Measurements from ENCODE around the gene PHTF2. TPM values are rescaled to one million over a fixed set of nuclear protein-coding genes. Genes with fewer than 3 reads are reported as not detected.

Gene PHTF2
- polyA plus RNA-seq, 1 donor (not counting 4 experiments of a cell fraction or from before 2014, with no cell fraction given) = 24.1 TPM

DNA sequence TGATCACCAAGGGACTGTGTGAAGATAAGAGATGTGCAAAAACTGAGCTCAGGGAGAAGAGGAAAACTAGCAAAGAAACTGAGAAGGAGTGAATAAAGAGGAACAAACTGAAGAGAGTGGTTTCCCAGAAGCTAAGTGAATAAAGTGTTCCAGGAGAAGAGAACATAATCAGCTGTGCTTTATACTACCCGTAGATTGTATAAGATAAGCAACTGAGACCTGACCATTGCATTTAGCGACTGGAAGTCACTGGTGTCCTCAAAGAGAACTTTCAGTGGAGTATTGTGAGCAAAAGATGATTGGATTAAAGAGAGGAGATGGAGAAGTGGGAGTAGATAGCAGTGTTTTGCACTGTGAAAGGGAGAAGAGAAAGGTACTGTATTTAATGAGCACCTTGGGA is 14.6 kb downstream of the PHTF2 start:
- Histone ChIP-seq H3K4me2 (ENCODE audit: control insufficient read depth, extremely low read depth, insufficient read depth, low read depth, low read length) (no peak overlapping the region), H3K9ac (ENCODE audit: control insufficient read depth, extremely low read depth, insufficient read depth, low read length) (no peak overlapping the region), H3K4me3 (ENCODE audit: control insufficient read depth in 2 of 3, extremely low read depth in 1 of 3, insufficient read depth in 2 of 3, low read depth in 1 of 3, low read length in 3 of 3) (no peak overlapping the region), H3K9me1 (ENCODE audit: control insufficient read depth, extremely low read depth, insufficient read depth, low read length) (no peaks in the 10 kb centered on the region), H4K20me1 (ENCODE audit: control insufficient read depth, extremely low read depth, insufficient read depth, low read length) (no peaks in the 10 kb centered on the region), H3K9me3 (ENCODE audit: control insufficient read depth, low read depth, low read length) (no peaks in the 10 kb centered on the region), H3K27me3 (ENCODE audit: control insufficient read depth, extremely low read depth, insufficient read depth, low read length) (no peaks in the 10 kb centered on the region), H2AFZ (ENCODE audit: control insufficient read depth, low read length) (no peak overlapping the region), H3K4me1 (ENCODE audit: control insufficient read depth, extremely low read depth, insufficient read depth, low read length) (peaks cover 10% of the 10 kb centered on the region), H3K36me3 (ENCODE audit: control insufficient read depth in 2 of 2, extremely low read depth in 1 of 2, insufficient read depth in 2 of 2, low read length in 2 of 2) (no peaks in the 10 kb centered on the region), H3K27ac (ENCODE audit: control insufficient read depth, insufficient read depth, low read length) (no peak overlapping the region), H3K79me2 (ENCODE audit: control insufficient read depth, insufficient read depth, low read length) (peaks cover 15% of the 10 kb centered on the region)
- no peak for TF ChIP-seq EZH2 (IDR thresholded peaks at IDR 0.05; ENCODE audit: low read length)
- TF ChIP-seq, protein P1, sequence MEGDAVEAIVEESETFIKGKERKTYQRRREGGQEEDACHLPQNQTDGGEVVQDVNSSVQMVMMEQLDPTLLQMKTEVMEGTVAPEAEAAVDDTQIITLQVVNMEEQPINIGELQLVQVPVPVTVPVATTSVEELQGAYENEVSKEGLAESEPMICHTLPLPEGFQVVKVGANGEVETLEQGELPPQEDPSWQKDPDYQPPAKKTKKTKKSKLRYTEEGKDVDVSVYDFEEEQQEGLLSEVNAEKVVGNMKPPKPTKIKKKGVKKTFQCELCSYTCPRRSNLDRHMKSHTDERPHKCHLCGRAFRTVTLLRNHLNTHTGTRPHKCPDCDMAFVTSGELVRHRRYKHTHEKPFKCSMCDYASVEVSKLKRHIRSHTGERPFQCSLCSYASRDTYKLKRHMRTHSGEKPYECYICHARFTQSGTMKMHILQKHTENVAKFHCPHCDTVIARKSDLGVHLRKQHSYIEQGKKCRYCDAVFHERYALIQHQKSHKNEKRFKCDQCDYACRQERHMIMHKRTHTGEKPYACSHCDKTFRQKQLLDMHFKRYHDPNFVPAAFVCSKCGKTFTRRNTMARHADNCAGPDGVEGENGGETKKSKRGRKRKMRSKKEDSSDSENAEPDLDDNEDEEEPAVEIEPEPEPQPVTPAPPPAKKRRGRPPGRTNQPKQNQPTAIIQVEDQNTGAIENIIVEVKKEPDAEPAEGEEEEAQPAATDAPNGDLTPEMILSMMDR (optimal IDR thresholded peaks at IDR 0.05 in 1 of 3, IDR thresholded peaks at IDR 0.05 in 1 of 3, conservative IDR thresholded peaks at IDR 0.05 in 1 of 3; ENCODE audit: extremely low read depth in 1 of 3, insufficient read depth in 2 of 3, low read length in 3 of 3) = no peak
- dilution Hi-C loops (cut with MboI; ENCODE audit: extremely low pct_ligation_motif_present, low sequenced_read_pairs) = no loop called here
- FAIRE-seq = no peak
- no peak for DNase-seq (ENCODE audit: low read depth, low spot score)

DNA sequence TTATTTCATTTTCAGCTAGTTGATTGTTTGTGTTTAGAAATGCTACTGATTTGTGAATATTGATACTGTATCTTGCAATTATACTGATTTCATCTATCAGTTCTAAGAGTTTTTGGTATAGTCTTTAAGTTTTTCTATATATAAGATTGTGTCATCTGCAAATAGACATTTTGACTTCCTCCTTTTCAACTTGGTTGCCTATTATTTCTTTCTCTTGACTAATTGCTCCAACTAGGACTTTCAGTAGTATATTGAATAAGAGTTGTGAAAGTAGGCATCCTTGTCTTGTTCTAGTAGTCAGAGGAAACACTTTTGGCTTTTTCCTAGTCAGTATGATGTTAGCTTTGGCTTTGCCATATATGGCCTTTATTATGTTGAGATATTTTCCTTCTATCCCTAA is 20.4 kb downstream of the PHTF2 start:
- no peak overlapping the region for H3K27ac ChIP-seq (ENCODE audit: control insufficient read depth, insufficient read depth, low read length)
- no peaks in the 10 kb centered on the region for H3K4me1 ChIP-seq (ENCODE audit: control insufficient read depth, extremely low read depth, insufficient read depth, low read length)
- no peak overlapping the region for H3K9ac ChIP-seq (ENCODE audit: control insufficient read depth, extremely low read depth, insufficient read depth, low read length)
- dilution Hi-C loops (cut with MboI; ENCODE audit: extremely low pct_ligation_motif_present, low sequenced_read_pairs) = no loop called here
- peaks cover 24% of the 10 kb centered on the region for H3K79me2 ChIP-seq (ENCODE audit: control insufficient read depth, insufficient read depth, low read length)
- FAIRE-seq = no peak
- no peaks in the 10 kb centered on the region for H3K27me3 ChIP-seq (ENCODE audit: control insufficient read depth, extremely low read depth, insufficient read depth, low read length)
- no peak overlapping the region for H3K4me3 ChIP-seq (ENCODE audit: control insufficient read depth in 2 of 3, extremely low read depth in 1 of 3, insufficient read depth in 2 of 3, low read depth in 1 of 3, low read length in 3 of 3)
- no peaks in the 10 kb centered on the region for H3K9me1 ChIP-seq (ENCODE audit: control insufficient read depth, extremely low read depth, insufficient read depth, low read length)
- H3K9me3 ChIP-seq (ENCODE audit: control insufficient read depth, low read depth, low read length) = peaks cover 7% of the 10 kb centered on the region
- TF ChIP-seq EZH2 (IDR thresholded peaks at IDR 0.05; ENCODE audit: low read length) = no peak
- TF ChIP-seq, protein P1 (optimal IDR thresholded peaks at IDR 0.05 in 1 of 3, IDR thresholded peaks at IDR 0.05 in 1 of 3, conservative IDR thresholded peaks at IDR 0.05 in 1 of 3; ENCODE audit: extremely low read depth in 1 of 3, insufficient read depth in 2 of 3, low read length in 3 of 3) = no peak
- DNase-seq (ENCODE audit: low read depth, low spot score) = no peak
- H2AFZ ChIP-seq (ENCODE audit: control insufficient read depth, low read length) = no peak overlapping the region
- no peaks in the 10 kb centered on the region for H4K20me1 ChIP-seq (ENCODE audit: control insufficient read depth, extremely low read depth, insufficient read depth, low read length)
- no peaks in the 10 kb centered on the region for H3K36me3 ChIP-seq (ENCODE audit: control insufficient read depth in 2 of 2, extremely low read depth in 1 of 2, insufficient read depth in 2 of 2, low read length in 2 of 2)
- no peak overlapping the region for H3K4me2 ChIP-seq (ENCODE audit: control insufficient read depth, extremely low read depth, insufficient read depth, low read depth, low read length)
